DMS153 treated with DMSO at 0.1 percent for 48 hours (cell line): ENCODE results near the gene ASCL2.

Source experiments
- DNase-seq: peaks from one replicate; lab custom pipeline; 2025; ENCODE audit not compliant: unreplicated experiment; lab: John Stamatoyannopoulos, UW

The ASCL2 gene

DNA sequence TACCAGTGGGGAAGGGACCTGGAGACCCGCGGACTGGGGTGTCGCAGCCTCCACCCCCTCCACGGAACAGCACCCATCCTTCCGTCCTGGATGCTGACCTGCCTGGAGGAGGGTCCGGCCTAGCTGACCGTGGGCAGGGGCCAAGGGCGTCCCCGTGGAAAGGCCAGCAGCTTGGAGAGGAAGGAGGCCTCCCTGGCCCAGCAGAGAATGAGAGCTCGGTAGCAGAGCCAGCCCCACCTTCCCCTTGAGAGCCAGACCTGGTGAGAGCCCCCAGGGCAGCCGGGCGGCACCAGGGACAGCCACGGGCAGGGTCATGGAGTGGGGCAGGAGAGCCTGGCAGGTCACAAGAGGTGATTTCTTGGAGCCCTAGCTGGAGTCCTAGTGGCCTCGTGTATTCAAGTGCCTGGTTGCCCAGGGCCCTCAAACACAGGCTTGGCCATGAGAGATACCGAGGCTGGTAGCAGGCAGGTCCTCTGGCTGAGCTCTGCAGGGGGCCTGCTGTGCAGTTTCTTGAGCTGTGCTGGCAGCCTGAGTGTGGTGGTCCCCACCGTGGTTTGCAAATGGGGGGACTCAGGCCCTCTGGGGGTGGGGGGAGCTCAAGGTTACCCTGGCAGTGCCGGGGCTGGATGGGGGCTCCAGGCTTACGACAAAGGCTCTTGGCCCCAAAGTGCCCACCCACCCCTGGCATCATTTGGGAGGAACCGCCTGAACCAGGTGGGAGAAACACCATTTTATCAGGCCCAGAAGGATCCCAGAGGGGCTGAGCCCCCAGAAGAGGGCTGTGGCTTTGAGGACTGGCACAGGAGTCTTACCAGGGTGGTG, 39.1 kb upstream of the ASCL2 start:
- DNase-seq: no peak

GRCh38 chr11:2308713-2309112, 38.3 kb upstream of the ASCL2 start:
- no peak for DNase-seq

- DNase-seq: no peak
Measured at GRCh38 chr11:2307501-2308331, 37.3 kb upstream of the ASCL2 start.

- DNase-seq: no peak
Measured at GRCh38 chr11:2306877-2307500, 36.6 kb upstream of the ASCL2 start.

DNA sequence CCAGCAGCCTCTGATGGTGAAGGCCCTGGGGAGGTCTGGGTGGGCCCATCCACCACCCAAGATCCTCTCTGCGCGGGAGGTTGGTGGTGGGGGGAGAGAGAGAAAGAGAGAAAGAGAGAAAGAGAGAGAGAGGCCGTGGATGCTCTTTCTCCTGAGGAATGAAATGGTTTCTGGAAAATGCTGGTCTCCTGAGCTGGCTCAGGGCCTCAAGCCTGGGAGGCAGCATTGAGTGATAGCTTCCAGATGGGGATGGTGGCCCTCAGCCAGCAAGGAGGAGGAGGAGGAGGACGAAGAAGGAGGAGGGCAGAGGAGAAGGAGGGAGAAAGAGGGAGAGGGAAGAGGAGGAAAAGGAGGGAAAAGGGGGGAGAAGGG, 36.0 kb upstream of the ASCL2 start:
- DNase-seq: no peak

- no peak for DNase-seq
Measured at GRCh38 chr11:2305788-2306451, 35.5 kb upstream of the ASCL2 start.

DNA sequence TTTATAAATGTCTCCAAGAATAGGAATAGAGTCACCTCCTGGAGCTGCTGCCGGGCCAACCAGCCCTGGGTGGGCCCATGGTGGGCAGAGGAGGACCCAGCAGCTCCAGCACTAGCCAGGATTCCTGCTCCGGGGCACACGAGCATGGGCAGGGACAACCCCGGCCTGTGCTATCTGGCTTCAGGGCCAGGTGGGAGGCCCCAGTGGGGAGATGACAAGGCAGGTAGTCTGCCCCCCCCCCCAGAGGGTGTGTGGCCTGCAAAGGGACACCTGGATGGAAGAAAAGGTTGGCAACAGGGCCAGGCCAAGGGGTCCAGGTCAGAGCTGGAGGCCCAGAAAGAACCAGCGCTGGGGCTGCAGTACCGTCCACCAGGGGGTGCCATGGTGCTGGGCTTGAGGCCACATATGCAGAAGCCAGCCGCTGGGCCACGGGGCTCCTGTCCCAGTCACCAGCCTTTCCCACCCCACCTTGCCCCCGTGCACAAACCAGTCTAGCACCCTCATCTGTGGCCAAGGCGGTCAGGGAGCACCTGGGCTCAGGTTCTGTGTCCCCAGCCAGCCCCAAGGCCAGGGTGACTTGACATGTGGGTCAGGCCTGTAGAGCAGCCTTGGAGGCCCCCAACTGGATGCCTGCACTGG, 34.9 kb upstream of the ASCL2 start:
- no peak for DNase-seq

GRCh38 chr11:2304506-2305139, 34.2 kb upstream of the ASCL2 start:
- DNase-seq: no peak

GRCh38 chr11:2303627-2304505, 33.5 kb upstream of the ASCL2 start:
- DNase-seq: no peak

- no peak for DNase-seq
Measured at GRCh38 chr11:2302896-2303626, 32.7 kb upstream of the ASCL2 start.

- DNase-seq: no peak
Measured at GRCh38 chr11:2302306-2302895, 32.0 kb upstream of the ASCL2 start.

DNA sequence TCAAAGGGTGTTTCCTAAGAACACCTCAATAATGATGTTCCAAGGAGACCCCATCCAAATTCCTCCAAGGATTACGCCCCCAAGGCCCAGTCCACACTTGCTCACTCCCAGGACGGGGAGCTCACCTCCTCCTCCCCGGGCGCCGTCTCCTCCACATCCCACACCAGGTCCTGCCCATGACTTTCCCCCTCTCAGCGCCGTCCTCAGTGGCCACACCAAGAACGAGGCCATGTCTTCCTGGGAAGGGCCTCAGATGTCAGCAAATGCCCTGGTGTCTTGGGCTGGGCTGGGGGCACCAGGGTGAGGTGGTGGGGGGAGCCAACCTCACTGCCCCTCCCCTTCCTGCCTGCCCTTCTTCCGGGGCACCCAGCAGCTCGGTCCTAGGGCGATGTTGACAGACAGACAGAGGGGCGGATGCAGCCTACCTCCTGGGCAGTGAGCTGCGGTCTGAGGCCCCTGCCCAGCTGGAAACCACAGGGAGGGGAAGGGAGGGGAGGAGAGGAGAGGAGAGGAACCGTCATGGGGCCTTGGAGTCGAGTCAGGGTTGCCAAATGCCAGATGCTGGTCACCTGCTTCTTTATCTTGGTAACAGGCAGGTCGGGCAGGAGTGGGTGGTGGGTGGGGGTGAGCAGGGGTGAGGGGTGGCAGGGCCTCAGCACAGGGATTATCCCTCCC, 31.4 kb upstream of the ASCL2 start, which contains the start of the genes C11orf21 and TSPAN32:
C11orf21 (minus strand) TSS at position 288 of the 675 bp plus-strand sequence; CDS start at position 178, 110 bp downstream.
TSPAN32 (plus strand) TSS at position 383 of the 675 bp plus-strand sequence; CDS start at position 520, 137 bp downstream.
- no peak for DNase-seq

- no peak for DNase-seq
Measured at GRCh38 chr11:2300936-2301630, 30.7 kb upstream of the ASCL2 start.

DNA sequence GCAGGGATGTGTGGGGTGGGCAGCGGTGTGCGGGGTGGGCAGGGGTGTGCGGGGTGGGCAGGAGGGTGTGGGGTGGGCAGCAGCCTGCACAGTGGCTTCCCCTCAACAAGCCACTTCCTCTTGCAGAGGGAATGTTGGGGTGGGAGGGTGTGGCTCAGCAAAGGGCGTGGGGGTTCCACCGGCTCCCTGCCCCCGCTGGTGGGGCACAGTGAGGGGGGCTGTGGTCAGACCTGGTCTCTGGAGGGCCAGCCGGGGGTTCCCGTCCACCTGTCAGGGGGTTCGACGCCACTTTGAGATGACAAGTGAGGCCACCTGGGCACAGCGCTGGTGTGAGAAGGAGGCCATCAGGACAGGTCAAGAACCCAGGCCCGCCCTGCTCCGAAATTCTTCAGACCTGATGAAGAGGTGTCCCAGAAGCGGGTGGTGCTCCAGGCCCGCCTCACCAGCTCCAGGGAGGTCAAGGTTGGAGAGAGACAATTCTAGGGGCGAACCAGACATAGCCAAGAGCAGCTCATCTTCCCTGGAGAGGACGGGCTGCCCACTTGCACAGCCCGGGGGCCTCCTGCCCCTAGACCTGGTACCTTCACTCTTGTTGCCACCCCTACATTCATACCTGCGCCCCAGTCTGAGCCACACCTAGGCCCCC, 30.0 kb upstream of the ASCL2 start:
- DNase-seq: no peak

- no peak for DNase-seq
Measured at GRCh38 chr11:2299773-2300172, 29.4 kb upstream of the ASCL2 start.
